Panc1 (cell line): Measurements from ENCODE around the gene AFF3. TPM values are rescaled to one million over a fixed set of nuclear protein-coding genes. Genes with fewer than 3 reads are reported as not detected.

Experiments used
- ATAC-seq: fragments of 200-7000 bp; cut with Tn5 transposase; 2 replicates; pipeline ENCODE4 v1.9.1; 2020; ENCODE audit warnings: mild to moderate bottlenecking, moderate library complexity
- BruUV-seq: library from RNA; stranded (reverse); fragments of 400-500 nt; replicated peaks from 2 replicates; lab custom pipeline; 2021; lab: Mats Ljungman, UMichigan
- CTCF ChIA-PET: fragments of 300-600 bp; sonication (Branson Sonifier 250); formaldehyde crosslinking; loops from one replicate; lab custom pipeline; 2022; ENCODE audit warnings: antibody characterized with exemption; lab: Charles Lee
- POLR2A ChIA-PET: fragments of 300-600 bp; sonication (Branson Sonifier 250); formaldehyde crosslinking; loops from one replicate; lab custom pipeline; 2022; ENCODE audit warnings: antibody characterized with exemption; lab: Charles Lee
- DNase-seq: peaks from one replicate; pipeline ENCODE4 v3.0.0-alpha.2; 2010; ENCODE audit warnings: low read depth, low spot score
- H3K27ac ChIP-seq: 2 replicates; pipeline ENCODE4 v1.5.1; 2011; ENCODE audit warnings: mild to moderate bottlenecking, low read length, inconsistent platforms
- H3K27me3 ChIP-seq: fragments of 200-500 bp; sonication (Bioruptor generic); 2 replicates; pipeline ENCODE4 v1.6.0; 2014; ENCODE audit warnings: low read length, inconsistent platforms; ENCODE audit not compliant: control insufficient read depth, insufficient read depth
- H3K36me3 ChIP-seq: fragments of 200-500 bp; sonication (Bioruptor generic); 2 replicates; pipeline ENCODE4 v1.5.1; 2014; ENCODE audit warnings: inconsistent platforms, mild to moderate bottlenecking, low read length, moderate library complexity; ENCODE audit not compliant: control insufficient read depth, insufficient read depth
- H3K4me1 ChIP-seq: 2 replicates; pipeline ENCODE4 v1.5.1; 2011; ENCODE audit warnings: inconsistent platforms, mild to moderate bottlenecking, low read length, moderate library complexity; ENCODE audit not compliant: control insufficient read depth, insufficient read depth
- H3K4me3 ChIP-seq, 2 experiments: 2 replicates each; pipeline ENCODE4 v1.5.1; 2011 to 2012; ENCODE audit warnings: low read depth in 2 of 2, low read length in 2 of 2, mild to moderate bottlenecking in 2 of 2, inconsistent platforms in 1 of 2, moderate library complexity in 1 of 2
- H3K9me3 ChIP-seq: fragments of 200-500 bp; sonication (Bioruptor generic); 2 replicates; pipeline ENCODE4 v1.5.1; 2014; ENCODE audit warnings: low read depth, mild to moderate bottlenecking, inconsistent platforms, low read length, moderate library complexity; ENCODE audit not compliant: control insufficient read depth, insufficient read depth
- POLR2AphosphoS5 ChIP-seq: IDR thresholded peaks from 2 replicates; pipeline ENCODE4 v1.6.1; 2012; ENCODE audit warnings: mild to moderate bottlenecking, low read depth, low read length, moderate library complexity
- REST ChIP-seq, 2 experiments: IDR thresholded peaks; 2 replicates each; pipeline ENCODE4 v1.6.1; 2011 to 2012; ENCODE audit warnings: low read depth in 2 of 2, control low read depth in 1 of 2, low read length in 1 of 2, mild to moderate bottlenecking in 1 of 2, moderate library complexity in 1 of 2; ENCODE audit not compliant: insufficient read depth in 1 of 2
- SIN3A ChIP-seq: IDR thresholded peaks from 2 replicates; pipeline ENCODE4 v1.6.1; 2012; ENCODE audit warnings: low read depth, mild to moderate bottlenecking, low read length, moderate library complexity, borderline replicate concordance; ENCODE audit not compliant: insufficient read depth
- TCF7L2 ChIP-seq: IDR thresholded peaks from 2 replicates; pipeline ENCODE4 v1.6.1; 2011; ENCODE audit warnings: mild to moderate bottlenecking, low read depth, low read length, inconsistent platforms
- in situ Hi-C: cut with HindIII; loops from 2 replicates; pipeline ENCODE4 v1.10.0; 2016; ENCODE audit warnings: low sequenced_read_pairs, low pct_unique_long_range_greater_than_20kb
- intact Hi-C: fragments of 100-400 bp; cut with micrococcal nuclease; formaldehyde crosslinking; loops from one replicate; pipeline ENCODE4 v1.10.0; 2022; ENCODE audit not compliant: unreplicated experiment
- total RNA-seq: library from RNA; stranded (reverse); gene quantifications from one replicate; pipeline ENCODE4 v1.2.1, GENCODE V29; 2021; ENCODE audit not compliant: unreplicated experiment
- TF ChIP-seq, protein P1 (sequence below): fragments of 450-650 bp; IDR thresholded peaks from 2 replicates; pipeline ENCODE4 v1.5.1; 2017; ENCODE audit warnings: mild to moderate bottlenecking

AFF3 gene
- total RNA-seq, 1 experiment from 2014 or later = 2.2 TPM

DNA sequence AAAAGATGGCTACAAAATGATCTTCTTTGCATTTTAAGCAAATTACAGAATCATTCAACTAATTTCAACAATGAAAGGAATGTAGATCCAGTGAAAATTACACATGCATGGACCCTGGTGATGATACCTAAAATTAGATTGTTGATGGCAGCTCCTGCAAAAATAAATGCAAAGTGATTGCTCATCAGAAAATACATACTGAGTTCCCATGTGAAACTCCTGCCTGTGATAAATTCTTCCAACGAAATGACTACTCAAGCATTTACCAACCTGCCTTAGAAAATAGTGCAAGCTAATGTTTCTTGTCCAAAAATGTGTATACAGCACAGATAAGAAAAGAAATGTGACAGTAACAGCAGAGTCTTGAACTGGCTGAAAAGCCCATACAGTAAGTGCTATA, 352.5 kb downstream of the AFF3 start:
- intact Hi-C loops = no loop called here
- no peaks in the 10 kb centered on the region for H3K36me3 ChIP-seq
- BruUV-seq = no TSS peak
- H3K9me3 ChIP-seq = no peaks in the 10 kb centered on the region
- POLR2A ChIA-PET = no interaction called here
- no peaks in the 10 kb centered on the region for H3K27me3 ChIP-seq
- DNase-seq = no peak
- TF ChIP-seq REST (IDR thresholded peaks at IDR 0.05; ENCODE audit: insufficient read depth in 1 of 2, low read depth in 2 of 2, low read length in 1 of 2) (no peak), SIN3A (no peak)
- H3K27ac ChIP-seq = no peak overlapping the region
- ATAC-seq = no peak
- H3K4me3 ChIP-seq = no peak overlapping the region
- CTCF ChIA-PET = no interaction called here
- no peaks in the 10 kb centered on the region for H3K4me1 ChIP-seq
- in situ Hi-C loops = no loop called here

- H3K27me3 ChIP-seq = no peaks in the 10 kb centered on the region
- ChIA-PET POLR2A (no interaction called here), CTCF (no interaction called here)
- no TSS peak for BruUV-seq
- H3K4me1 ChIP-seq = no peaks in the 10 kb centered on the region
- in situ Hi-C loops = no loop called here
- no peak for TF ChIP-seq POLR2AphosphoS5
- TF ChIP-seq, protein P1, sequence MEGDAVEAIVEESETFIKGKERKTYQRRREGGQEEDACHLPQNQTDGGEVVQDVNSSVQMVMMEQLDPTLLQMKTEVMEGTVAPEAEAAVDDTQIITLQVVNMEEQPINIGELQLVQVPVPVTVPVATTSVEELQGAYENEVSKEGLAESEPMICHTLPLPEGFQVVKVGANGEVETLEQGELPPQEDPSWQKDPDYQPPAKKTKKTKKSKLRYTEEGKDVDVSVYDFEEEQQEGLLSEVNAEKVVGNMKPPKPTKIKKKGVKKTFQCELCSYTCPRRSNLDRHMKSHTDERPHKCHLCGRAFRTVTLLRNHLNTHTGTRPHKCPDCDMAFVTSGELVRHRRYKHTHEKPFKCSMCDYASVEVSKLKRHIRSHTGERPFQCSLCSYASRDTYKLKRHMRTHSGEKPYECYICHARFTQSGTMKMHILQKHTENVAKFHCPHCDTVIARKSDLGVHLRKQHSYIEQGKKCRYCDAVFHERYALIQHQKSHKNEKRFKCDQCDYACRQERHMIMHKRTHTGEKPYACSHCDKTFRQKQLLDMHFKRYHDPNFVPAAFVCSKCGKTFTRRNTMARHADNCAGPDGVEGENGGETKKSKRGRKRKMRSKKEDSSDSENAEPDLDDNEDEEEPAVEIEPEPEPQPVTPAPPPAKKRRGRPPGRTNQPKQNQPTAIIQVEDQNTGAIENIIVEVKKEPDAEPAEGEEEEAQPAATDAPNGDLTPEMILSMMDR = no peak
- TF ChIP-seq TCF7L2 = no peak
- no peak for TF ChIP-seq SIN3A
- TF ChIP-seq REST (IDR thresholded peaks at IDR 0.05; ENCODE audit: insufficient read depth in 1 of 2, low read depth in 2 of 2, low read length in 1 of 2) = no peak
- no peaks in the 10 kb centered on the region for H3K36me3 ChIP-seq
- ATAC-seq (no peak), DNase-seq (no peak)
- no peak overlapping the region for H3K4me3 ChIP-seq
- H3K27ac ChIP-seq = no peak overlapping the region
- intact Hi-C loops = no loop called here
- H3K9me3 ChIP-seq = no peaks in the 10 kb centered on the region
Observed at GRCh38 chr2:99787769-99788382, 354.5 kb downstream of the AFF3 start.
